Adrenal gland (tissue), 12 donors: ENCODE results near the gene DUSP16. TPM values are rescaled to one million over a fixed set of nuclear protein-coding genes. Genes with fewer than 3 reads are reported as not detected.

Source experiments
- DNase-seq, 7 donors: peaks; one replicate each; pipeline ENCODE4 v3.0.0-alpha.2; 2019 to 2020
- H3K27ac ChIP-seq, 5 donors: fragments of 200-600 bp; sonication (generic) in 4 of 5; 1 replicate in 3 of 5; 2 replicates in 2 of 5; pipeline versions ENCODE4 v1.5.1 to v1.8.0; 2016 to 2020; ENCODE audit warnings: mild to moderate bottlenecking in 1 of 5
- H3K27me3 ChIP-seq: fragments of 200-600 bp; 2 replicates; pipeline ENCODE4 v1.8.0; 2021
- H3K36me3 ChIP-seq, 2 donors: fragments of 200-600 bp; replicated peaks in 1 of 2; 1 replicate in 1 of 2; 2 replicates in 1 of 2; pipeline versions ENCODE4 v1.5.1 to v1.8.0; 2018 to 2022
- H3K4me1 ChIP-seq, 2 donors: fragments of 200-600 bp; replicated peaks in 1 of 2; 1 replicate in 1 of 2; 2 replicates in 1 of 2; pipeline versions ENCODE4 v1.5.1 to v1.8.0; 2018 to 2021
- H3K4me3 ChIP-seq, 4 donors: fragments of 200-600 bp; sonication (generic) in 3 of 4; one replicate each; pipeline ENCODE4 v1.5.1; 2016 to 2018
- H3K9me3 ChIP-seq, 3 donors: fragments of 200-600 bp; sonication (generic) in 1 of 3; replicated peaks in 1 of 3; 1 replicate in 2 of 3; 2 replicates in 1 of 3; pipeline versions ENCODE4 v1.5.1 to v1.8.0; 2016 to 2021
- POLR2A ChIP-seq, 2 donors: fragments of 450-650 bp; IDR thresholded peaks; one replicate each; pipeline ENCODE4 v1.6.1; 2017; ENCODE audit warnings: antibody characterized with exemption in 2 of 2, mild to moderate bottlenecking in 2 of 2, moderate library complexity in 1 of 2
- WGBS, 4 donors: extraction: QIAGEN DNeasy Blood & Tissue Kit in 2 of 4; methylation state at CpG; one replicate each; pipeline versions ENCODE4 v1.1.5 to v1.1.7; 2013 to 2017; 5-methylcytosine and 5-hydroxymethylcytosine counted together
- intact Hi-C, 2 donors: fragments of 100-400 bp; cut with DNase I; formaldehyde crosslinking; loops; one replicate each; pipeline versions ENCODE4 v1.14.1 to v1.15.0; 2022 to 2023
- polyA plus RNA-seq, 3 donors: library from polyadenylated mRNA; stranded (reverse); fragments of 200-250 nt in 2 of 3; fragments of 350-450 nt in 1 of 3; fragmentation: Illumina TruSeq in 1 of 3; extraction: RNeasy Lipid Tissue Mini Kit (QIAGEN cat#74804) in 1 of 3; gene quantifications; one replicate each; pipeline ENCODE4 v1.2.3, GENCODE V29; 2013 to 2014
- total RNA-seq, 9 donors: library from RNA; depleted of rRNA in 4 of 9; stranded (reverse); fragments of >200 nt in 4 of 9; fragments of 120-200 nt in 1 of 9; fragmentation: NEBNext Ultra II Directional in 1 of 9; extraction: Animal tissue kit (Norgen Biotek cat#: 25700) in 1 of 9; gene quantifications; one replicate each; pipeline versions ENCODE4 v1.1.0 to v1.2.4, GENCODE V29; 2013 to 2023
- TF ChIP-seq, protein P1 (sequence below), 6 experiments: fragments of 450-650 bp in 4 of 6; fragments of 200-600 bp in 2 of 6; sonication (generic) in 1 of 6; IDR thresholded peaks; 1 replicate in 5 of 6; 2 replicates in 1 of 6; pipeline versions ENCODE4 v1.5.1 to v1.8.0; 2016 to 2021; ENCODE audit warnings: antibody characterized with exemption in 6 of 6, mild to moderate bottlenecking in 2 of 6, moderate library complexity in 1 of 6
- donor health status: healthy with polysubstance abuse.
- donor health status: Bipolar disorder and iron deficiency.
- donor health status: DM: yes; HTN: yes; CAD: no.
- donor health status: DM: no; HTN: no; CAD: no.
- donor health status: DM: no; HTN: no; CAD: no.
- donor health status: DM: yes; HTN: yes; CAD: no.

DUSP16 gene
- total and polyA plus RNA-seq, 12 donors, result 24.5 to 374 (median 109) TPM

DNA sequence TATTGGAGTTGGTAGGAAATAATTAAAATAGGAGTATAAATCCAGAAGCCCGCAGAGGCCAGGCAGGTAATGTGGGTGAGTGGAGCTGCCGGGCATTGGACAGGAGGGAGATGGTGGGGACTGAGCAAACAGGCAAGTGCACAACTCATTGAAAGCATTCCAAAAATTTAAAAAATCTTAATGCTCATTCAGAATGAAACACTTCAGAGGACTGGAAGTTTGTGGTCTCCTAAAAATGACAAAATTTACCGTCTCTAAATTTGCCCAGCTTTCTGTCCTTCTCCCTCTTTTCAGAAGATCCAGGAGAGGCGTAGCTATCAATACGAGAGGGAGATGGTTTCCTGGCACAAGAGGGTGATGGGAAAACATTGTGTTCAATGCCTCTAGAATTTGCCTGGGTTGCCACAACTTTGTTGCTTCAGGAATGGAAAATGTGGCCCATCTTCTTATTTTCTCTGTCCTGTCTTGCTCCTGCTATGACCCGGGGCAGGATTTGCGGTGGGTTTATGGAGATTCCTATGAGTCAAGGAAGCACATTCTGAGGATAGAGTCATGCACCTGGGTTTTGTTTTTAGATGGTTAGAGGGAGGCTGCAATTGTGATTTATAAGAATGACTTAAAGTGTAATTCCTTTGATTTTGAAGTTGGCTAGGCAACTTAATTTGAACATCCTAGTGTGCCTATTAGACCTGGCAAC, 133.6 kb downstream of the DUSP16 start:
- Histone ChIP-seq H3K36me3 (no peaks in the 10 kb centered on the region), H3K27ac (no peak overlapping the region), H3K9me3 (peaks cover 0 to 1% (median 0%) of the 10 kb centered on the region in 3 donors), H3K27me3 (no peaks in the 10 kb centered on the region), H3K4me3 (no peak overlapping the region), H3K4me1 (peaks cover 0 to 8% of the 10 kb centered on the region in 2 donors)
- 86 to 96% (median 93%) methylated on average over 7 of the region's 7 CpGs for WGBS, 4 donors
- intact Hi-C loops, result no loop called here
- no peak for DNase-seq
- TF ChIP-seq, protein P1, sequence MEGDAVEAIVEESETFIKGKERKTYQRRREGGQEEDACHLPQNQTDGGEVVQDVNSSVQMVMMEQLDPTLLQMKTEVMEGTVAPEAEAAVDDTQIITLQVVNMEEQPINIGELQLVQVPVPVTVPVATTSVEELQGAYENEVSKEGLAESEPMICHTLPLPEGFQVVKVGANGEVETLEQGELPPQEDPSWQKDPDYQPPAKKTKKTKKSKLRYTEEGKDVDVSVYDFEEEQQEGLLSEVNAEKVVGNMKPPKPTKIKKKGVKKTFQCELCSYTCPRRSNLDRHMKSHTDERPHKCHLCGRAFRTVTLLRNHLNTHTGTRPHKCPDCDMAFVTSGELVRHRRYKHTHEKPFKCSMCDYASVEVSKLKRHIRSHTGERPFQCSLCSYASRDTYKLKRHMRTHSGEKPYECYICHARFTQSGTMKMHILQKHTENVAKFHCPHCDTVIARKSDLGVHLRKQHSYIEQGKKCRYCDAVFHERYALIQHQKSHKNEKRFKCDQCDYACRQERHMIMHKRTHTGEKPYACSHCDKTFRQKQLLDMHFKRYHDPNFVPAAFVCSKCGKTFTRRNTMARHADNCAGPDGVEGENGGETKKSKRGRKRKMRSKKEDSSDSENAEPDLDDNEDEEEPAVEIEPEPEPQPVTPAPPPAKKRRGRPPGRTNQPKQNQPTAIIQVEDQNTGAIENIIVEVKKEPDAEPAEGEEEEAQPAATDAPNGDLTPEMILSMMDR (IDR thresholded peaks at IDR 0.05), result no peak
- no peak for TF ChIP-seq POLR2A (IDR thresholded peaks at IDR 0.05)

GRCh38 chr12:12428047-12428446, 134.6 kb downstream of the DUSP16 start:
- H3K27me3 ChIP-seq, result no peaks in the 10 kb centered on the region
- no peaks in the 10 kb centered on the region for H3K36me3 ChIP-seq
- TF ChIP-seq, protein P1 (IDR thresholded peaks at IDR 0.05), result no peak
- TF ChIP-seq POLR2A (IDR thresholded peaks at IDR 0.05), result no peak
- H3K27ac ChIP-seq, result no peak overlapping the region
- peaks cover 0 to 8% of the 10 kb centered on the region in 2 donors for H3K4me1 ChIP-seq
- intact Hi-C loops, result no loop called here
- 90 to 98% (median 93%) methylated on average over 2 of the region's 2 CpGs for WGBS, 4 donors
- H3K4me3 ChIP-seq, result no peak overlapping the region
- peaks cover 0 to 12% (median 0%) of the 10 kb centered on the region in 3 donors for H3K9me3 ChIP-seq
- no peak for DNase-seq

DNA sequence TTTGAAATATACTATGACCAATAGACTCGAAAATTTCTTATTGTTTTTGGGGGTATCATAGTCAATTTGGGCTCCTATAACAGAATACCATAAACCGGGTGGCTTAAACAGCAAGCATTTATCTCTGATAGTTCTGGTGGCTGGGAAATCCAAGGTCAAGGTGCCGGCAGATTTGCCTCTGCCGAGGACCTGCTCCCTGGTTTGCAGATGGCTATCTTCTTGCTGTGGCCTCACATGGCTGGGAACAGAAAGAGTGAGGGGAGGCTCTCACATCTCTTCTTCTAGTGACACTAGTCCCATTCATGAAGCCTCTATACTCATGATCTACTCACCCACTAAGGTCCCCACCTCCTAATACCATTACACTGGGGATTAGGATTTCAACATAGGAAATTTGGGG, 135.1 kb downstream of the DUSP16 start:
- peaks cover 0 to 15% (median 0%) of the 10 kb centered on the region in 3 donors for H3K9me3 ChIP-seq
- intact Hi-C loops, result no loop called here

DNA sequence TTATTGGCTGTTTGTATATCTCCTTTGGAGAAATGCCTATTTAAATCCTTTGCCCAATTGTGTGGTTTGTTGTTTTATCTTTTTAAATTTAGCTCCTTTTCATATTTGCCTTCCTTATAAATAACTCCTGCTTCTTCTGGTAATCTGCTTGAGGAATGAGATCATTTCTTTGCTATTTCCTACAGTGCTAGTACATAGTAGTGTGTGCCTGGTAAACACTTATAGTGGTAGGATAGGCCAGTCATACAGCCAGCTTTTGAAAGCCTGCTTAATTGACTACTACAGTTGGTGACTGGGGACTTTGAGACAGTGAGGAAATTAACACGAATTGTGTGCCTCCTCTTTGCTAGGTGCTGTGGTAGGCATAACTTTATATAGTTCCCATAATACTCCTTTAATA, 137.0 kb downstream of the DUSP16 start:
- Histone ChIP-seq H3K4me1 (no peaks in the 10 kb centered on the region), H3K4me3 (no peak overlapping the region), H3K27me3 (no peaks in the 10 kb centered on the region), H3K27ac (no peak overlapping the region), H3K36me3 (no peaks in the 10 kb centered on the region), H3K9me3 (peaks cover 0 to 15% (median 0%) of the 10 kb centered on the region in 3 donors)
- 82 to 93% (median 87%) methylated on average over 1 of the region's 1 CpG for WGBS, 4 donors
- DNase-seq, result no peak
- intact Hi-C loops, result no loop called here
- TF ChIP-seq POLR2A (IDR thresholded peaks at IDR 0.05), result no peak
- TF ChIP-seq, protein P1 (IDR thresholded peaks at IDR 0.05), result no peak

More for the DNA sequence above, 135.1 kb downstream of the DUSP16 start:
- TF ChIP-seq, protein P1 (IDR thresholded peaks at IDR 0.05), result no peak
- no peak overlapping the region for H3K27ac ChIP-seq
- no peak for DNase-seq
- 53 to 66% (median 60%) methylated on average over 4 of the region's 4 CpGs for WGBS, 4 donors
- H3K4me3 ChIP-seq, result no peak overlapping the region
- no peaks in the 10 kb centered on the region for H3K36me3 ChIP-seq
- peaks cover 0 to 6% of the 10 kb centered on the region in 2 donors for H3K4me1 ChIP-seq
- no peaks in the 10 kb centered on the region for H3K27me3 ChIP-seq
